GM12891 (cell line): ENCODE data around the gene GUCA1A.
"Not testable (repeated sequence)": the region's sequence is repeated elsewhere in the genome, so short reads cannot be mapped to it uniquely, and the experiment has no call there.

Source experiments
- DNase-seq: peaks from one replicate; pipeline ENCODE4 v3.0.0; 2011; ENCODE audit warnings: low spot score; ENCODE audit not compliant: insufficient read length
- FAIRE-seq: peaks from 2 replicates; lab custom pipeline; 2011; peaks lifted over from hg19 to GRCh38; lab: Jason Lieb, UNC
- PAX5 ChIP-seq: IDR thresholded peaks from 2 replicates; pipeline ENCODE4 v1.6.1; 2011; ENCODE audit warnings: low read length, moderate library complexity, mild to moderate bottlenecking; ENCODE audit not compliant: insufficient read depth, severe bottlenecking
- POLR2A ChIP-seq: IDR thresholded peaks from 2 replicates; pipeline ENCODE4 v1.6.1; 2011; ENCODE audit warnings: low read depth, low read length, control low read depth
- POLR2AphosphoS5 ChIP-seq: IDR thresholded peaks from 2 replicates; pipeline ENCODE4 v1.6.1; 2011; ENCODE audit warnings: low read depth, low read length, control low read depth
- POU2F2 ChIP-seq: IDR thresholded peaks from 2 replicates; pipeline ENCODE4 v1.6.1; 2011; ENCODE audit warnings: low read depth, mild to moderate bottlenecking, control low read depth, low read length, moderate library complexity
- SPI1 ChIP-seq: IDR thresholded peaks from 2 replicates; pipeline ENCODE4 v1.6.1; 2011; ENCODE audit warnings: low read depth, low read length, control low read depth
- TAF1 ChIP-seq: IDR thresholded peaks from 2 replicates; pipeline ENCODE4 v1.6.1; 2011; ENCODE audit warnings: low read depth, low read length, control low read depth

Gene GUCA1A

GRCh38 chr6:42193491-42193894, 20.3 kb downstream of the GUCA1A start:
- DNase-seq, result no peak
- TF ChIP-seq POLR2A (no peak), POU2F2 (no peak), SPI1 (no peak), TAF1 (no peak), POLR2AphosphoS5 (no peak), PAX5 (no peak)
- FAIRE-seq, result no peak

- TF ChIP-seq SPI1, result no peak
- no peak for TF ChIP-seq POU2F2
- no peak for TF ChIP-seq TAF1
- TF ChIP-seq POLR2AphosphoS5, result no peak
- TF ChIP-seq PAX5, result no peak
- no peak for TF ChIP-seq POLR2A
- DNase-seq, result no peak
- FAIRE-seq, result no peak
Observed at GRCh38 chr6:42194056-42194455, 20.9 kb downstream of the GUCA1A start.

GRCh38 chr6:42195415-42195814, 22.3 kb downstream of the GUCA1A start:
- FAIRE-seq, result no peak
- TF ChIP-seq SPI1, result peak; percentile 84
- TF ChIP-seq TAF1, result no peak

GRCh38 chr6:42197555-42198362, 24.6 kb downstream of the GUCA1A start:
- TF ChIP-seq POLR2AphosphoS5 (no peak), POLR2A (no peak), SPI1 (no peak)
- no peak for DNase-seq
- FAIRE-seq, result no peak

More at GRCh38 chr6:42195415-42195814, 22.3 kb downstream of the GUCA1A start:
- DNase-seq, result no peak

- DNase-seq (no peak), FAIRE-seq (no peak)
- TF ChIP-seq POLR2AphosphoS5 (no peak), POLR2A (no peak), SPI1 (no peak), PAX5 (no peak), POU2F2 (no peak), TAF1 (no peak)
Observed at GRCh38 chr6:42199106-42199981, 26.2 kb downstream of the GUCA1A start.

GRCh38 chr6:42200035-42200434, 26.9 kb downstream of the GUCA1A start:
- FAIRE-seq, result no peak
- no peak for TF ChIP-seq SPI1
- no peak for TF ChIP-seq PAX5
- no peak for TF ChIP-seq POLR2AphosphoS5
- TF ChIP-seq POU2F2, result no peak
- no peak for TF ChIP-seq POLR2A
- no peak for TF ChIP-seq TAF1
- no peak for DNase-seq

- no peak for FAIRE-seq
- DNase-seq, result no peak
- no peak for TF ChIP-seq TAF1
- no peak for TF ChIP-seq POLR2AphosphoS5
- TF ChIP-seq PAX5, result no peak
- TF ChIP-seq POLR2A, result no peak
- TF ChIP-seq POU2F2, result no peak
- no peak for TF ChIP-seq SPI1
Observed at GRCh38 chr6:42201382-42201781, 28.2 kb downstream of the GUCA1A start.

- DNase-seq, FAIRE-seq: not testable (repeated sequence)
Observed at GRCh38 chr6:42202131-42202915, 29.2 kb downstream of the GUCA1A start.

- TF ChIP-seq PAX5 (no peak), SPI1 (no peak), POLR2AphosphoS5 (no peak), POLR2A (no peak), POU2F2 (no peak), TAF1 (no peak)
Observed at GRCh38 chr6:42203183-42203582, 30.0 kb downstream of the GUCA1A start.

GRCh38 chr6:42204768-42205282, 31.7 kb downstream of the GUCA1A start:
- DNase-seq, result no peak
- no peak for TF ChIP-seq TAF1
- TF ChIP-seq POLR2AphosphoS5, result no peak
- TF ChIP-seq POU2F2, result no peak
- no peak for TF ChIP-seq SPI1
- no peak for TF ChIP-seq PAX5
- no peak for FAIRE-seq

More at GRCh38 chr6:42203183-42203582, 30.0 kb downstream of the GUCA1A start:
- DNase-seq, result no peak
- no peak for FAIRE-seq

- FAIRE-seq, DNase-seq: not testable (repeated sequence)
Observed at GRCh38 chr6:42207559-42207958, 34.4 kb downstream of the GUCA1A start.
